Prostate gland (tissue), 2 donors: ENCODE results near the gene ALK.

Experiments
- POLR2A ChIP-seq: fragments of 450-650 bp; IDR thresholded peaks from one replicate; pipeline ENCODE4 v1.6.1; 2016; ENCODE audit warnings: antibody characterized with exemption, mild to moderate bottlenecking
- POLR2AphosphoS5 ChIP-seq: sonication (generic); formaldehyde crosslinking; IDR thresholded peaks from one replicate; pipeline ENCODE4 v1.6.1; 2017; ENCODE audit warnings: antibody characterized with exemption
- TF ChIP-seq, protein P1 (sequence below), 4 experiments: fragments of 200-600 bp in 2 of 4; fragments of 450-650 bp in 2 of 4; sonication (generic) in 2 of 4; IDR thresholded peaks; 1 replicate in 3 of 4; 2 replicates in 1 of 4; pipeline ENCODE4 v1.5.1; 2016 to 2019; ENCODE audit warnings: antibody characterized with exemption in 4 of 4, mild to moderate bottlenecking in 2 of 4, moderate library complexity in 2 of 4

GRCh38 chr2:29412197-29412925 lies 509.0 kb downstream of the ALK start:
- TF ChIP-seq, protein P1, sequence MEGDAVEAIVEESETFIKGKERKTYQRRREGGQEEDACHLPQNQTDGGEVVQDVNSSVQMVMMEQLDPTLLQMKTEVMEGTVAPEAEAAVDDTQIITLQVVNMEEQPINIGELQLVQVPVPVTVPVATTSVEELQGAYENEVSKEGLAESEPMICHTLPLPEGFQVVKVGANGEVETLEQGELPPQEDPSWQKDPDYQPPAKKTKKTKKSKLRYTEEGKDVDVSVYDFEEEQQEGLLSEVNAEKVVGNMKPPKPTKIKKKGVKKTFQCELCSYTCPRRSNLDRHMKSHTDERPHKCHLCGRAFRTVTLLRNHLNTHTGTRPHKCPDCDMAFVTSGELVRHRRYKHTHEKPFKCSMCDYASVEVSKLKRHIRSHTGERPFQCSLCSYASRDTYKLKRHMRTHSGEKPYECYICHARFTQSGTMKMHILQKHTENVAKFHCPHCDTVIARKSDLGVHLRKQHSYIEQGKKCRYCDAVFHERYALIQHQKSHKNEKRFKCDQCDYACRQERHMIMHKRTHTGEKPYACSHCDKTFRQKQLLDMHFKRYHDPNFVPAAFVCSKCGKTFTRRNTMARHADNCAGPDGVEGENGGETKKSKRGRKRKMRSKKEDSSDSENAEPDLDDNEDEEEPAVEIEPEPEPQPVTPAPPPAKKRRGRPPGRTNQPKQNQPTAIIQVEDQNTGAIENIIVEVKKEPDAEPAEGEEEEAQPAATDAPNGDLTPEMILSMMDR (IDR thresholded peaks at IDR 0.05): no peak
- TF ChIP-seq POLR2A (no peak), POLR2AphosphoS5 (no peak)
